Measurements from ENCODE around the gene RAB40C.

DNA sequence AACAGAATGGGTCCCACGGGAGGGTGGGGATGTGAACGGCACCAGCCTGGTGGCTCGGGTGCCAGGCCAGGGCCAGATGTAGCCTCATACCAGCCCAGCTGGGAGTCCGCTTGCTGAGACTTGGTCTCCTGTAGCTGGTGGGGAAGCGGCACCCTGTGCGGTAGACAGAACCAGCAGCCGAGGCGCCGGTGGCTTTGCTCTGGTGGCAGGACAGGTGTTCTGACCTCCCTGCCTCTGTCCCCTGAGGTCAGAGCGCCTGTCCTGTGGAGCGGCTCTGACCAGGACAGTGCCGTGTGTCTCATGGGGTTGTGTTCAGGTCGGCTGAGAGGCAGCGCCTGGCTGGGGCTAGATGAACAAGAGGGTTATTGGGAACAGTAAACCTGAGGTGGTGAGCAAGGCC lies 20.1 kb downstream of the RAB40C start:
- TF ChIP-seq ZNF565 (CRISPR knock-in tag; conservative IDR thresholded peaks at IDR 0.05; ENCODE audit: low read depth) (no peak), RARB (CRISPR knock-in tag; IDR thresholded peaks at IDR 0.05) (no peak), ZFP3 (CRISPR knock-in tag; IDR thresholded peaks at IDR 0.05) (no peak), TCF4 (CRISPR knock-in tag; IDR thresholded peaks at IDR 0.05; ENCODE audit: borderline replicate concordance) (no peak), CSDC2 (CRISPR knock-in tag; IDR thresholded peaks at IDR 0.05) (no peak), TSHZ2 (CRISPR knock-in tag; IDR thresholded peaks at IDR 0.05) (no peak)
- TF ChIP-seq, protein P1, sequence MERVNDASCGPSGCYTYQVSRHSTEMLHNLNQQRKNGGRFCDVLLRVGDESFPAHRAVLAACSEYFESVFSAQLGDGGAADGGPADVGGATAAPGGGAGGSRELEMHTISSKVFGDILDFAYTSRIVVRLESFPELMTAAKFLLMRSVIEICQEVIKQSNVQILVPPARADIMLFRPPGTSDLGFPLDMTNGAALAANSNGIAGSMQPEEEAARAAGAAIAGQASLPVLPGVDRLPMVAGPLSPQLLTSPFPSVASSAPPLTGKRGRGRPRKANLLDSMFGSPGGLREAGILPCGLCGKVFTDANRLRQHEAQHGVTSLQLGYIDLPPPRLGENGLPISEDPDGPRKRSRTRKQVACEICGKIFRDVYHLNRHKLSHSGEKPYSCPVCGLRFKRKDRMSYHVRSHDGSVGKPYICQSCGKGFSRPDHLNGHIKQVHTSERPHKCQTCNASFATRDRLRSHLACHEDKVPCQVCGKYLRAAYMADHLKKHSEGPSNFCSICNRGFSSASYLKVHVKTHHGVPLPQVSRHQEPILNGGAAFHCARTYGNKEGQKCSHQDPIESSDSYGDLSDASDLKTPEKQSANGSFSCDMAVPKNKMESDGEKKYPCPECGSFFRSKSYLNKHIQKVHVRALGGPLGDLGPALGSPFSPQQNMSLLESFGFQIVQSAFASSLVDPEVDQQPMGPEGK (CRISPR knock-in tag; IDR thresholded peaks at IDR 0.05; ENCODE audit: borderline replicate concordance) = no peak
